GM23338 (cell line): Measurements from ENCODE around the gene CHAD.

Experiments used
- EZH2phosphoT487 ChIP-seq: fragments of 200-600 bp; sonication (generic); IDR thresholded peaks from one replicate; pipeline ENCODE4 v1.8.1; 2018; ENCODE audit warnings: antibody characterized with exemption; ENCODE audit not compliant: unreplicated experiment
- POLR2AphosphoS5 ChIP-seq: IDR thresholded peaks from 2 replicates; pipeline ENCODE4 v1.6.1; 2016; ENCODE audit warnings: antibody characterized with exemption, low read depth
- TF ChIP-seq, protein P1 (sequence below), 2 experiments: fragments of 200-600 bp in 1 of 2; sonication (generic) in 1 of 2; conservative IDR thresholded peaks; 2 replicates each; pipeline versions ENCODE4 v1.5.1 to v1.6.1; 2016 to 2017; ENCODE audit warnings: antibody characterized with exemption in 2 of 2, low read depth in 2 of 2, mild to moderate bottlenecking in 2 of 2, moderate library complexity in 1 of 2
- TF ChIP-seq, protein P2 (sequence below): IDR thresholded peaks from one replicate; pipeline ENCODE4 v1.6.1; 2018; ENCODE audit warnings: antibody characterized with exemption; ENCODE audit not compliant: unreplicated experiment

DNA sequence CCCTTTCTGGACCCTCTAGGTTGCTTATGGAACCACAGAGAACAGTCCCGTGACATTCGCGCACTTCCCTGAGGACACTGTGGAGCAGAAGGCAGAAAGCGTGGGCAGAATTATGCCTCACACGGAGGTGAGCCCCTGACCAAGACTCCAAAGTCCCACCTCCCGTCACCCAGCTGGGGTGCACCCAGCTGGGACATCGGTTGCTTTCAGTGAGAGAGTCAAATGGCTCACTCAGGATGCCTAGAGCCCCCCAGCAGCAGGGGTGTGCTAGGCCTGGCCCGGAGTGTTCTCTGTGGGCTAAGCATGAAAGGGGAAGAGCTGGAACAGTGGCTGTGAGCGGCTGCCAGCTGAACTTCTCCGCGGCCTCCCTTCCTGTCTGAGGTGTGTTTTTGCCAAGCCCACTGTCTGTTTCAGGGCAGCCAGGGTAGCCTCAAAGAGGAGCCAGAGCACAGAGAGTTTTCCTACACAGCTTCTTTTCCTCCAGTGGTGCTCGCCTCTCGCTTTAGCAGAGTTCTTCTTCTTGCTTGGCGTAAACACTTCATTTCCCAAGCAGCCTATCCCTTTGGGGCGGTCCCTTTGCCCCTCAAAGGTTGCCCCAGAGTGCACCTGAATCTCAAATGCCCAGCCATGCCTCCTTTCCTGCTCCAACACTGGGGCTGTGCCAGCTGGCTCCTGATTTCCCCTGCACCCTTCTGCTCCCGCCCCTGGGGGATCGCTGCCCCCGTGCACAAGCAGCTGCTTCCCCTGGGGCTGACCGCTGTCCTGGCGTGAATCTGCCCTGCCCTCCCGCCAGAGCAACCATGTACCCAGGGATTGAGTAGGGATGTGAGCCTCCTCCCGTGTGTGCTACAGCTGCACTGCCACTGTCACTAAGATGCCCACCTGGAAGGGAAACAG lies 2.6 kb upstream of the CHAD start:
- TF ChIP-seq, protein P1, sequence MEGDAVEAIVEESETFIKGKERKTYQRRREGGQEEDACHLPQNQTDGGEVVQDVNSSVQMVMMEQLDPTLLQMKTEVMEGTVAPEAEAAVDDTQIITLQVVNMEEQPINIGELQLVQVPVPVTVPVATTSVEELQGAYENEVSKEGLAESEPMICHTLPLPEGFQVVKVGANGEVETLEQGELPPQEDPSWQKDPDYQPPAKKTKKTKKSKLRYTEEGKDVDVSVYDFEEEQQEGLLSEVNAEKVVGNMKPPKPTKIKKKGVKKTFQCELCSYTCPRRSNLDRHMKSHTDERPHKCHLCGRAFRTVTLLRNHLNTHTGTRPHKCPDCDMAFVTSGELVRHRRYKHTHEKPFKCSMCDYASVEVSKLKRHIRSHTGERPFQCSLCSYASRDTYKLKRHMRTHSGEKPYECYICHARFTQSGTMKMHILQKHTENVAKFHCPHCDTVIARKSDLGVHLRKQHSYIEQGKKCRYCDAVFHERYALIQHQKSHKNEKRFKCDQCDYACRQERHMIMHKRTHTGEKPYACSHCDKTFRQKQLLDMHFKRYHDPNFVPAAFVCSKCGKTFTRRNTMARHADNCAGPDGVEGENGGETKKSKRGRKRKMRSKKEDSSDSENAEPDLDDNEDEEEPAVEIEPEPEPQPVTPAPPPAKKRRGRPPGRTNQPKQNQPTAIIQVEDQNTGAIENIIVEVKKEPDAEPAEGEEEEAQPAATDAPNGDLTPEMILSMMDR (conservative IDR thresholded peaks at IDR 0.05; ENCODE audit: low read depth in 2 of 2): no peak
- no peak for TF ChIP-seq POLR2AphosphoS5
- no peak for TF ChIP-seq EZH2phosphoT487
- TF ChIP-seq, protein P2, sequence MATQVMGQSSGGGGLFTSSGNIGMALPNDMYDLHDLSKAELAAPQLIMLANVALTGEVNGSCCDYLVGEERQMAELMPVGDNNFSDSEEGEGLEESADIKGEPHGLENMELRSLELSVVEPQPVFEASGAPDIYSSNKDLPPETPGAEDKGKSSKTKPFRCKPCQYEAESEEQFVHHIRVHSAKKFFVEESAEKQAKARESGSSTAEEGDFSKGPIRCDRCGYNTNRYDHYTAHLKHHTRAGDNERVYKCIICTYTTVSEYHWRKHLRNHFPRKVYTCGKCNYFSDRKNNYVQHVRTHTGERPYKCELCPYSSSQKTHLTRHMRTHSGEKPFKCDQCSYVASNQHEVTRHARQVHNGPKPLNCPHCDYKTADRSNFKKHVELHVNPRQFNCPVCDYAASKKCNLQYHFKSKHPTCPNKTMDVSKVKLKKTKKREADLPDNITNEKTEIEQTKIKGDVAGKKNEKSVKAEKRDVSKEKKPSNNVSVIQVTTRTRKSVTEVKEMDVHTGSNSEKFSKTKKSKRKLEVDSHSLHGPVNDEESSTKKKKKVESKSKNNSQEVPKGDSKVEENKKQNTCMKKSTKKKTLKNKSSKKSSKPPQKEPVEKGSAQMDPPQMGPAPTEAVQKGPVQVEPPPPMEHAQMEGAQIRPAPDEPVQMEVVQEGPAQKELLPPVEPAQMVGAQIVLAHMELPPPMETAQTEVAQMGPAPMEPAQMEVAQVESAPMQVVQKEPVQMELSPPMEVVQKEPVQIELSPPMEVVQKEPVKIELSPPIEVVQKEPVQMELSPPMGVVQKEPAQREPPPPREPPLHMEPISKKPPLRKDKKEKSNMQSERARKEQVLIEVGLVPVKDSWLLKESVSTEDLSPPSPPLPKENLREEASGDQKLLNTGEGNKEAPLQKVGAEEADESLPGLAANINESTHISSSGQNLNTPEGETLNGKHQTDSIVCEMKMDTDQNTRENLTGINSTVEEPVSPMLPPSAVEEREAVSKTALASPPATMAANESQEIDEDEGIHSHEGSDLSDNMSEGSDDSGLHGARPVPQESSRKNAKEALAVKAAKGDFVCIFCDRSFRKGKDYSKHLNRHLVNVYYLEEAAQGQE: no peak
